HG03095 (cell line): Measurements from ENCODE around the gene C9orf50.

ENCODE experiments used
- ATAC-seq: cut with Tn5 transposase; IDR thresholded peaks from one replicate; pipeline ENCODE4 v1.9.1; 2021; ENCODE audit warnings: moderate library complexity; ENCODE audit not compliant: unreplicated experiment

C9orf50 gene

DNA sequence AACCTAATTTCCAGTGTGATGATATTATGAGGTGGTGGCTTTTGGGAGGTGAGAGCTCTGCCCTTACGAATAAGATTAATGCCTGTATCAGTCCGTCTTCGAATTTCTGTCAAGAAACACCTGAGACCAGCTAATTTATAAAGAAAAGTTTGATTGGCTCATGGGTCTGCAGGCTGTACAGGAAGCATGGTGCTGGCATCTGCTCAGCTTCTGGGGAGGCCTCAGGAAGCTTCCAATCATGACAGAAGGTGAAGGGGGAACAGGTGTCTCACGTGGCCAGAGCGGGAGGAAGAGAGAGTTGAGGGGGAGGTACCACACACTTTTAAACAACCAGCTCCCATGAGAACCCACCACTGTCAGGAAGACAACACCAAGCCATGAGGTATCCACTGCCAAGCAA lies 46.9 kb downstream of the C9orf50 start:
- no peak for ATAC-seq

GRCh38 chr9:129572517-129572916 lies 48.4 kb downstream of the C9orf50 start:
- no peak for ATAC-seq

- no peak for ATAC-seq
Observed at GRCh38 chr9:129572052-129572425, 48.9 kb downstream of the C9orf50 start.

DNA sequence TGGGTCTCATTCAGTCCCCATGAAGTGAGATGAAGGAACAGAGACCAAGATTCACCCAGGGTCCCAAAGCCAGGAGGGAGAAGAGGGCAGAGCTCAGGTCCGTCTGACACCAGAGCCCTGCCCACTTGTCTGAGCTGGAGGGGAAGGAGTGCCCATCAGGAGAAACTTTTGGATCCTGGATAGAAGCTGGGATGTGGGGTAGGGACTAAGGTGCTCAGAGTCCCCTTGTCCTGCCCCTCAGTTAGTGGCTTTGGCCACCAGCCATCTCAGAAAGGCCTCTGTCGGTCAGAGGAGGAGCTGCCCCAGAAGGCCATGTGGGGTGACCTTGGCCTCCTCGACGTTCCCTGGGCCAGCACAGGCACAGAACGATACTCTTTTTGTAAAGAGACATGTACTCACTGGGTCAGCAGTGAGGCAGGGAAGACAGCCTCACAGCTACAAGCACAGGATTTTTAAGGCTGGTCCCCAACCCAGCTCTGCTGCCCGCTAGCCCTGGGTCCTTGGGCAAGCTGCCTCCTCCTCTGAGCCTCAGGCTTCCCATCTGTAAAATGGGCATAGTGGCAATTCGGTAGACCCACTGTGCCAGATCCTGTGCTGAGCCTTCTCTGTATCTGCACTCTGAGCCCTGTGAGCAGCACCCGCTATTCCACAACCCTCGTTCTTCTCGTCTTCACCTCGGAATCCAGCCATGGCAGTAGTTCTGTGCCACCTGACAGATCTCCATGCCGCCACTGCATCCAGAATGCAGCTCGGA lies 49.4 kb downstream of the C9orf50 start:
- ATAC-seq: no peak

DNA sequence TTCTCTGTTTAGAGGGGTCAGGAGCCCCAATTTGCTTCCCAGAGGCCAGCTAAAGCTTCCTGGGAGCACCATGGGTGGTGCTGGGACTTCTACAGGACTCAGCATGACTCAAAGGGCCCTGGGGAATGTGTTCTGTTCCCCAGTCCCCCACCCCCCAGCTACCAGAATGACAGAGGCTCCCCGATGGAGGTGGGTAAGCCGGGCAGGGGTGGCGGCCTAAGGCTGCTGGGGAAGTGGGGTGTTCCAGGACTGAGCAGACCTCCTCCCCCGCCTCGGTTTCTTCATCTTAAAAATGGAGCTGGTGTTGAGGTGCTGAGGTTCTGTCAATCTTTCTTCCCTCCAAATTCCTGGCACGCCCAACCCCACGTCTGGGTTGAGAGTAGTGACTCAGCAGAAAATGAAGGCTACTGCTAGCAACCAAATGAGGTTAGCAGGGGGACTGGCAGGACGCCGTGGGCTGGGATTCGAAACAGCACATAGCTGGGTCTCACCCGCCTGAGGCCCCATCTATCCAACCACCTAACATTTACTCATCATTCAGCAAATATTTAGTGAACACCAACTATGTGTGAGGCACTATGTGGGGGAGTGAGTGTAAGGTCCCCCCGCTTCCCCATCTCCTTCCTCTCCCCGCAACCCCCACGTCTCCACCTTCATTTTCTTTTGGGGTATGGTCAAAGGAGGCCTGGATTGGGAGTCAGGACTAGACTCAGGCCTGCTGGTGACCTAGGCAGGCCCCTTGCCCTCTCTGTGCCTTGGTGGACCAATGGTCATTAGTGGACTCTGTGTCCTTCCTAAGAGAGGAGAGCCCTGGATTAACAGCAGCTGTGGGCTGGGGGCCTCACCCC lies 50.2 kb downstream of the C9orf50 start:
- ATAC-seq: no peak

GRCh38 chr9:129569502-129570449 lies 51.1 kb downstream of the C9orf50 start:
- ATAC-seq: no peak

GRCh38 chr9:129568560-129569501 lies 52.1 kb downstream of the C9orf50 start:
- ATAC-seq: no peak

DNA sequence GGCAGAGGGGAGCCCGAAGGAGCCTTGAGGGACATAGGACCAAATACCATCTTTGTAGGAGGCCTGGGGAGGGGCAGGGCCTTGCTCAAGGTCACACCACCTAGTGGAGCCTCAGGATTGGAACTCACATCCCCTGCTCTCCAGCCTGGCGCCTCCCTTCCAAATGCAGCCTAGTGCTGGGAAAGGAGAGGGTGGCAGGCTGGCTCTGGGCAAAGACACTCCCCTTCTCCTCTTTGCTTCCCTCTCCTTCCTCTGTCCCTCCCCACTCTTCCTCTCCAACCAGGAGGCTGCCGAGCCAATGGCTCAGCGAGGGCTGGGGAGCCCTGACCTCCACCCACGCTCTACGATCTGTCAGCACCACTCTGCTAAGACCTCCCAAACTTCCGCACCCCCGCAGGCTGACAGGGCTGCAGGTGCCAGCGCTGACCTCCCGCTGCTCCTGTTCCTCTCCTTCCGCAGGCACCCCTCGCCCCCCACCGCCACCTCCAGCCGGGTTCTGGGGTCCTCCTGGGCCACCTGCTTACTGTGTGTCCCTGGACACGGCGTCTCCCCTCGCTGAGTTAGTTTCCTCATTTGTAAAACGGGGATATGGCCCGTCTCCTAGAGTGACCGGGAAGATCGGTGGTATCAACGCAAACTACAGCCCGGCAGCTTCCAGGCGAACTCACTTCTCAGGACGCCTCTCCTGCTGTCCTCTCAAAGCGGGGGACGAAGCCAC lies 52.9 kb downstream of the C9orf50 start:
- no peak for ATAC-seq

- ATAC-seq: no peak
Observed at GRCh38 chr9:129567329-129567728, 53.6 kb downstream of the C9orf50 start.

DNA sequence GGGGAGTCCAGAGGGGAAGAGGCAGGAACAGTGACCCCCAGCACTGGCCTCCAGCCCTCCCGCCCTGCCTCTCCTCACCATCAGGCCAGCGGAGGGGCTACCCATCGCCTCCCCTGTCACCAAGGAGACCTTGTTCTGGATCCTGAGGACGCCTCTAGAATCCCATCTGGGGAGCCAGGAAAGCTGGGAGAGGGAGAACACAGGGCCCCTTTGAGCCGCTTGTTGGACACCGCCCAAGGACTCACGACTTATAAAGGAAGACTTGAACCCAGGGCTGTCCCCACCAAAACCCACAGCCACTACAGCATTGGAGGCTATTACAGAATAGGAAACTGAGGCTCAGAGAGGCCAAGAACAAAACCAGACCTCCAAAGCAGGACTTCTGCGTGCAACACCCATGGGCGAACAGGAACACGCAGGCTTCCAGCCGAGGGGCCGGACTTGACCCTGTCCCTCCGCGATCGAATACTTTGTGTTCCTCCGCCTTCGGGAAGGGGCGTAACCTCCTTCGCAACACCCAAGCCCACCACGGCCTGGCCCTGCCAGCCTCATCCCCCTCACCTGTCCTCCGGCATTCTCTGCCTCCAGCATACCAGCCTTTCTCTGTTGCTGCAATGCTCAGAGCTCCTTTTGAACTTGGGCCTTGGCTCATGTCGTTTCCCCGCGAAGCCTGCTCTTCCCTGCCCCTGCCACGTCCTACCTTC lies 54.2 kb downstream of the C9orf50 start:
- ATAC-seq: no peak

- no peak for ATAC-seq
Observed at GRCh38 chr9:129562917-129563316, 58.0 kb downstream of the C9orf50 start.

GRCh38 chr9:129562514-129562913 lies 58.4 kb downstream of the C9orf50 start:
- no peak for ATAC-seq
